GM19395 (cell line): ENCODE data around the gene PKHD1.

Experiments
- ATAC-seq: cut with Tn5 transposase; IDR thresholded peaks from one replicate; pipeline ENCODE4 v1.9.1; 2021; ENCODE audit warnings: mild to moderate bottlenecking, moderate library complexity; ENCODE audit not compliant: unreplicated experiment

PKHD1 gene

GRCh38 chr6:52046456-52046855 is 41.0 kb downstream of the PKHD1 start:
- ATAC-seq, result no peak

GRCh38 chr6:52045481-52045880 is 41.9 kb downstream of the PKHD1 start:
- no peak for ATAC-seq

- no peak for ATAC-seq
Measured at GRCh38 chr6:52045033-52045432, 42.4 kb downstream of the PKHD1 start.

- no peak for ATAC-seq
Measured at GRCh38 chr6:52042141-52042885, 45.1 kb downstream of the PKHD1 start.

GRCh38 chr6:52041134-52041533 is 46.3 kb downstream of the PKHD1 start:
- ATAC-seq, result no peak

GRCh38 chr6:52027699-52028098 is 59.7 kb downstream of the PKHD1 start:
- ATAC-seq, result no peak

GRCh38 chr6:52024451-52025068 is 62.9 kb downstream of the PKHD1 start:
- ATAC-seq, result no peak

GRCh38 chr6:52022675-52023074 is 64.7 kb downstream of the PKHD1 start:
- no peak for ATAC-seq

- peak; percentile 51 for ATAC-seq
Measured at GRCh38 chr6:52020945-52021570, 66.4 kb downstream of the PKHD1 start.

- no peak for ATAC-seq
Measured at GRCh38 chr6:52019881-52020280, 67.5 kb downstream of the PKHD1 start.

- ATAC-seq, result no peak
Measured at GRCh38 chr6:52019092-52019491, 68.3 kb downstream of the PKHD1 start.

- ATAC-seq, result no peak
Measured at GRCh38 chr6:52016915-52017748, 70.3 kb downstream of the PKHD1 start.

GRCh38 chr6:52015953-52016352 is 71.5 kb downstream of the PKHD1 start:
- ATAC-seq, result no peak

GRCh38 chr6:52014391-52014790 is 73.0 kb downstream of the PKHD1 start:
- ATAC-seq, result no peak

GRCh38 chr6:52013035-52013434 is 74.4 kb downstream of the PKHD1 start:
- no peak for ATAC-seq

GRCh38 chr6:52012582-52012981 is 74.8 kb downstream of the PKHD1 start:
- no peak for ATAC-seq

- no peak for ATAC-seq
Measured at GRCh38 chr6:52010806-52011205, 76.6 kb downstream of the PKHD1 start.

- no peak for ATAC-seq
Measured at GRCh38 chr6:52010145-52010544, 77.3 kb downstream of the PKHD1 start.

- no peak for ATAC-seq
Measured at GRCh38 chr6:52009466-52010140, 77.8 kb downstream of the PKHD1 start.

GRCh38 chr6:52000064-52000463 is 87.3 kb downstream of the PKHD1 start:
- ATAC-seq, result no peak
